ENCODE measurements around the gene SIGLECL1.

Gene SIGLECL1

DNA sequence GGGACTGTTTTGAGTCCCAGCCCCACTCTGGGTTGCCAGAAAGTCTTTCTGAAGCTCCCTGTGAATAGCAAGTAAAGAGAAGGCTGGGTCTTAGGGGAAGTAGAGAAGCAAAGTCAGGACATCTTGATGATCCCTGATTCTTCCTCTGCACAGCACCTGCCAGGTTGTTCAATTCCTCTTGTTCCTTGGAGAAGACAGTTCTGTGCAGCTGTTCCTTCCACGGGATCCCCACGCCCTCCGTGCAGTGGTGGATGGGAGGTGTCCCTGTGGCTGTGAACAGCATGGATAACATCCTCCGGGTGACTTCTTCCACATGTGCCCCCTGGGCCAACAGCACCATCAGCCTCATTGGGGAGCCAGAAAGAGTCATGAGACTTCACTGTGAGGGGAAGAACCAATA, 31.5 kb downstream of the SIGLECL1 start:
- Histone ChIP-seq H3K9ac (ENCODE audit: low read depth, low read length, poor library complexity, severe bottlenecking) (no peak overlapping the region), H4K20me1 (ENCODE audit: insufficient read depth, low read length, poor library complexity, severe bottlenecking) (no peaks in the 10 kb centered on the region), H3K36me3 (ENCODE audit: insufficient read depth, low read length) (no peaks in the 10 kb centered on the region), H3K4me3 (ENCODE audit: low read length, poor library complexity, severe bottlenecking) (no peak overlapping the region), H3K27me3 (ENCODE audit: insufficient read depth, low read length, poor library complexity, severe bottlenecking) (no peaks in the 10 kb centered on the region), H3K4me1 (ENCODE audit: insufficient read depth, low read length, poor library complexity, severe bottlenecking) (no peaks in the 10 kb centered on the region), H3F3A (ENCODE audit: low read depth) (no peaks in the 10 kb centered on the region), H3K9me3 (ENCODE audit: insufficient read depth, low read depth, low read length) (no peaks in the 10 kb centered on the region), H3K4me2 (ENCODE audit: low read depth, low read length, poor library complexity, severe bottlenecking) (no peak overlapping the region), H3K9me2 (replicated peaks; ENCODE audit: low read depth, low read length) (no peaks in the 10 kb centered on the region), H3K79me2 (ENCODE audit: insufficient read depth, low read length) (no peaks in the 10 kb centered on the region), H2AFZ (ENCODE audit: low read length) (no peak overlapping the region)
- no peak for TF ChIP-seq CTCF (conservative IDR thresholded peaks at IDR 0.05; ENCODE audit: low read length)
- no peak for TF ChIP-seq EZH2phosphoT487 (IDR thresholded peaks at IDR 0.05; ENCODE audit: borderline replicate concordance)

GRCh38 chr19:51285682-51286081, 34.8 kb downstream of the SIGLECL1 start:
- H3K36me3 ChIP-seq (ENCODE audit: insufficient read depth, low read length), result no peaks in the 10 kb centered on the region
- no peaks in the 10 kb centered on the region for H3K9me3 ChIP-seq (ENCODE audit: insufficient read depth, low read depth, low read length)
- H3K9me2 ChIP-seq (replicated peaks; ENCODE audit: low read depth, low read length), result no peaks in the 10 kb centered on the region
- H4K20me1 ChIP-seq (ENCODE audit: insufficient read depth, low read length, poor library complexity, severe bottlenecking), result no peaks in the 10 kb centered on the region
- H3K4me2 ChIP-seq (ENCODE audit: low read depth, low read length, poor library complexity, severe bottlenecking), result no peak overlapping the region
- no peaks in the 10 kb centered on the region for H3K4me1 ChIP-seq (ENCODE audit: insufficient read depth, low read length, poor library complexity, severe bottlenecking)
- TF ChIP-seq CTCF (conservative IDR thresholded peaks at IDR 0.05; ENCODE audit: low read length), result no peak
- no peak for TF ChIP-seq EZH2phosphoT487 (IDR thresholded peaks at IDR 0.05; ENCODE audit: borderline replicate concordance)
- no peak overlapping the region for H3K9ac ChIP-seq (ENCODE audit: low read depth, low read length, poor library complexity, severe bottlenecking)
- no peak overlapping the region for H3K4me3 ChIP-seq (ENCODE audit: low read length, poor library complexity, severe bottlenecking)
- H3F3A ChIP-seq (ENCODE audit: low read depth), result no peaks in the 10 kb centered on the region
- H3K27me3 ChIP-seq (ENCODE audit: insufficient read depth, low read length, poor library complexity, severe bottlenecking), result no peaks in the 10 kb centered on the region
- no peak overlapping the region for H2AFZ ChIP-seq (ENCODE audit: low read length)
- H3K79me2 ChIP-seq (ENCODE audit: insufficient read depth, low read length), result no peaks in the 10 kb centered on the region

GRCh38 chr19:51289635-51290034, 38.8 kb downstream of the SIGLECL1 start:
- no peak overlapping the region for H3K4me2 ChIP-seq (ENCODE audit: low read depth, low read length, poor library complexity, severe bottlenecking)
- no peak overlapping the region for H3K9ac ChIP-seq (ENCODE audit: low read depth, low read length, poor library complexity, severe bottlenecking)
- no peaks in the 10 kb centered on the region for H3K9me3 ChIP-seq (ENCODE audit: insufficient read depth, low read depth, low read length)
- no peaks in the 10 kb centered on the region for H3K9me2 ChIP-seq (replicated peaks; ENCODE audit: low read depth, low read length)
- H3K36me3 ChIP-seq (ENCODE audit: insufficient read depth, low read length), result no peaks in the 10 kb centered on the region
- H3K4me1 ChIP-seq (ENCODE audit: insufficient read depth, low read length, poor library complexity, severe bottlenecking), result no peaks in the 10 kb centered on the region
- H3K79me2 ChIP-seq (ENCODE audit: insufficient read depth, low read length), result no peaks in the 10 kb centered on the region
- no peaks in the 10 kb centered on the region for H4K20me1 ChIP-seq (ENCODE audit: insufficient read depth, low read length, poor library complexity, severe bottlenecking)
- no peaks in the 10 kb centered on the region for H3F3A ChIP-seq (ENCODE audit: low read depth)
- no peak for TF ChIP-seq EZH2phosphoT487 (IDR thresholded peaks at IDR 0.05; ENCODE audit: borderline replicate concordance)
- TF ChIP-seq CTCF (conservative IDR thresholded peaks at IDR 0.05; ENCODE audit: low read length), result no peak
- H3K4me3 ChIP-seq (ENCODE audit: low read length, poor library complexity, severe bottlenecking), result no peak overlapping the region
- H2AFZ ChIP-seq (ENCODE audit: low read length), result no peak overlapping the region
- H3K27me3 ChIP-seq (ENCODE audit: insufficient read depth, low read length, poor library complexity, severe bottlenecking), result no peaks in the 10 kb centered on the region

Measured in Loucy (cell line).